SH-SY5Y (cell line): ENCODE results near the gene KLRC3.
"Not testable (repeated sequence)": the region's sequence is repeated elsewhere in the genome, so short reads cannot be mapped to it uniquely, and the experiment has no call there.

Experiments
- GATA2 ChIP-seq: IDR thresholded peaks from 2 replicates; pipeline ENCODE4 v1.6.1; 2011; ENCODE audit warnings: mild to moderate bottlenecking, low read depth, low read length
- GATA3 ChIP-seq: IDR thresholded peaks from 2 replicates; pipeline ENCODE4 v1.6.1; 2011; ENCODE audit warnings: low read depth, mild to moderate bottlenecking, low read length, moderate library complexity

KLRC3 gene

DNA sequence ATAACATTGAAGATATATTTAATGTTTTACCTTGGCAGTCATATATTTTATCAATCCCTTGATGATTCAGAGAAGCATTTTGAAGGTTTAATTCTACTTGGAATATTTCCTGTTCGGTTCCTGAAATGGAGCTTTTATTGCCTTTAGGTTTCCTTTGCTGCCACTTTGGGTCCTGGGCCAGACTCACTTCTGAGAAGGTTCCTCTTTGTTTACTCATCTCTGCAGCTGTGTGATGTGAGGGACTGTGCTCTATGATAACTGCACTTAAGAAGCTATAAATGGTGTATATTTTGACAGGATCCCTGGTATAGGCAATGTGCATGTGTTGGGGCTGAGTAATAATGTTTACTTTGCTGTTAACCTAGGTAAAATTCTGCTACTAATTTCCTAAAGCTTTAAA lies at the start of gene KLRC3:
Gene KLRC3 (minus strand): TSS at position 262 of the 400 bp plus-strand sequence. CDS start 45 bp downstream, at position 217.
- TF ChIP-seq GATA3, GATA2: not testable (repeated sequence)

DNA sequence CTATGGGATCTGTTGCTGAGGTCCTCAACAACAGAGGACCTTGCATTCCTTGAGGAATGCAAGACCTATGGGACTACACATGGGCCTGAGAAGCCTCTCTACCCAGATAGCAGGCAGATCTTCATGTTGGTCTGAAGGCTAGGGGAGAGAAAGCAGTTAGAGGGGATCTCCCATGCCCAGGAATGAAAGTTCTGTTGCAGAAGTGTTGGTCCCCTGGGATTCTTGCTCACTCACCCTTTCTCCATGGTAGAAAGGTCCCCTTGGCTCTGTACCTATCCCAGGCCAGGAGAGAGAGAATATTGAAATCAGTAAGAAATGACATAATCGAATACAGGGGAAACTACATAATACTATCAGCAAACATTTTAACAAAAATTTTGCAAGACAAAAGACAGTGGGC lies 49.3 kb upstream of the KLRC3 start:
- no peak for TF ChIP-seq GATA3
- no peak for TF ChIP-seq GATA2

DNA sequence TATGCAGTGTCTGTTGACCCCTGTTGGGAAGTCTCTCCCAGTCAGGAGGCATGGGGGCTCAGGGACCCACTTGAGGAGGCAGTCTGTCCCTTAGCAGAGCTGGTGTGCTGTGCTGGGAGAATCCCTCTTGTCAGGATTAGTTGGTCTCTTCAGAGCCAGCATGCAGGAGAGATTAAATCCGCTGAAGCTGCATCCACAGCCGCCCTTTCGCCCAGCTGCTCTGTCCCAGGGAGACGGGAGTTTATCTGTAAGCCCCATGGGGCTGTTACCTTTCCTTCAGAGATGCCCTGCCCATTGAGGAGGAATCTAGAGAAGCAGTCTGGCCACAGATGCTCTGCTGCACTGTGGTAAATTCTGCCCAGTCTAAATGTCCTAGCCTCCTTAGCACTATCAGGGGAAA lies 45.9 kb upstream of the KLRC3 start:
- TF ChIP-seq GATA2, result no peak
- no peak for TF ChIP-seq GATA3

DNA sequence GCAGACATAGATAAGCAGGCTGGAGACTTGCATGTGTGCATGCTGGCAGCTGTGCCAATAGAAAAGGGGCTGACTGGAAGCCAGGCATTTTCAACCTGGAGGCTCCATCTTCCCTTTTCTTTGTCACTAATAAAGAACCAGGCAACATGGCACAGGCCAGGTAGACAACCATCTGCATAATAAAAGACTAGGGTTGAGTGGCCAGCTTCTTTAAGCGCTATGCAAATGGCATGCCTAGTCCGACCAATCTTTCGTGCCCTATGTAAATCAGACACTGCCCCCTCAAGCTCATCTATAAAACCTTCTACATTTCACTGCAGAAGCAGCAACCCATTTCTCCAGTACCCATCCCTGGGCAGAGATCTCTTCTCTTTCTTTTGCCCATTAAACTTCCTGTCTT lies 37.4 kb upstream of the KLRC3 start:
- TF ChIP-seq GATA3 (no peak), GATA2 (no peak)

DNA sequence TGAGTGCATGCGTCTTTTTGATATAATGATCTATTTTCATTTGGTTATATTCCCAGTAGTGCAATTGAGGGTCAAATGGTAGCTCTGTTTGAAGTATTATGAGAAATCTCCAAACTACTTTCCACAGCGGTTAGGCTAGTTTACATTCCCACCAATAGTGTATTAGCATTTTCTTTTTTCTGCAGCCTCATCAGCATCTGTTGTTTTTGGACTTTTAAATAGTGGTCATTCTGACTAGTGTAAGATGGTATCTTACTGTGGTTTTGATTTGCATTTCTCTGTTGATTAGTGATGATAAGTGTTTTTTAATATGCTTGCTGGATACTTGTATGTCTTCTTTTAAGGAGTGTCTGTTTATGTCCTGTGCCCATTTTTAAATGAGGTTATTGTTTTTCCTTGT lies 36.5 kb upstream of the KLRC3 start:
- TF ChIP-seq GATA2 (no peak), GATA3 (no peak)

DNA sequence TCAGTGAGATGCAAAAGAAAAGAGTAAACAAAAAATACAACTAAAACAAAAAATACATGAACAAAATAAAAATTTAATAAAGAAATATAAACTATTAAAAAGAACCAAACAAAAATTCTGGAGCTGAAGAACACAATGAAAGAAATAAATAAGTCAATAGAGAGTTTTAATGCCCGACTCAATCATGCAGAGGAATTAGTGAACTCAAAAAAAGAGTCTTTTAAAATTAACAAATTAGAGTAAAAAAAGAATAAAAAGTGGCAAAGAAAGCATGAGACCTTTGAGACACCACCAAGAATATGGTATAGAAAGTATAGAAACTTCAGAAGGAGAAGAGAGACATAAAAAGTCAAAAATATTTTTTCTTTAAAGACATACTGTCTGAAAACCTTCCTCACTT lies 35.4 kb upstream of the KLRC3 start:
- TF ChIP-seq GATA3 (no peak), GATA2 (no peak)

DNA sequence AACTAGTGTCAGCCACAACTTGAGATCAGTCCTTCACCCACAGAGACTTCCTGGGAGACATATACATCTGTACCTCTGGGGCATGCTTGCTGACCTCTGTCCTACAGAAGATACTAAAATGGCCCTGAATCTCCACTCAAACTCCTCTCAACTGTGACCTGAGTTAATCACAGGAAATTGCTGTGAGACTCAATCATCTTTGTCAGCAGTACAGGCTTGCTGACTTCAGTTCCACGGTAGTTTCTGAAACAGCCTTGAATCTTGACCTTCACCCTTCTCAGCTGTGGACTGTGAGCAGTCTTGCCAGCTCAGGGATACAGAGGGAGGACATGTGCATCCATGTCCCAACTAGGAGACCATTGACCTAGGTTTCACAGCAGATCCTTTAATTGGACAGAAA lies 34.1 kb upstream of the KLRC3 start:
- TF ChIP-seq GATA3, result no peak
- TF ChIP-seq GATA2, result no peak

DNA sequence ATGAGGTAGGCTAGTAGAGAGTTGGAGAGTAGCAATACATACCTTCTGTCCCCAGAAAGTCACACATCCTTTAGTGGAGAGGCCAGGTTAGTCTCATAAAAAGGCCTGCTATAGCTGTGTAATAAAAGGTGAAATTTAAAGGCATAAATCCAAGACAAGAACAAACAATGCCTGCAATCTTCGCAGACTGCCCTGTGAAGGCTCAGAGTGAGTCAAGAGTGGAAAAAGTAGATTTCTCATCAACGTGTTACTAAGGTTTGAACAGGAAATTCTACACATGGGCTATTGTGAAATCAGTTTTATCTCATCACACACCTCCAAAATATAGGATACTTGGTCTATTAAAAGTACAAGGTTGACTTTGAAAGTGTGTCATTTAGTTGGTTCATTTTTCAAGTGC lies 32.8 kb upstream of the KLRC3 start, which contains the start of gene KLRC1:
Gene KLRC1 (minus strand): TSS at position 222 of the 400 bp plus-strand sequence. CDS start 2,221 bp downstream, outside the sequence.
- TF ChIP-seq GATA3 (no peak), GATA2 (no peak)

DNA sequence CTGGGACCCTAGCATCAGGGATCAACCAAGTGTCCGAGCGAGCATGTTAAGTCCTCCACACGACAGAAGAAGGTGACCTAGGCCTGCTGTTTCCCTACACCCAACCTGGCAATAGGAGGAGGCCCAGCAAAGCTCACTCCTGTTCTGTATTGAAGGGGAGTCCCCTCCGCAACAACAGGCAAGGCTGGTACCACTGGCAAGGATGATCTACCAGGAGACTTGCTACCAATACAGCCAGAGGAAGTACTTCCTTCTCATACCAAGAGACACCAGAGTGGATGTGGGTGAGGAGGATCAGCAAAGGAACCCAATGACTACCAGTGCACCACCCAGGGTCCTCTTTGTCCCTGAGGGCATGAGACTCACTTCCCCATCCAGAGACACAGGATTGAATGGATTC lies 27.8 kb upstream of the KLRC3 start:
- TF ChIP-seq GATA2 (no peak), GATA3 (no peak)

DNA sequence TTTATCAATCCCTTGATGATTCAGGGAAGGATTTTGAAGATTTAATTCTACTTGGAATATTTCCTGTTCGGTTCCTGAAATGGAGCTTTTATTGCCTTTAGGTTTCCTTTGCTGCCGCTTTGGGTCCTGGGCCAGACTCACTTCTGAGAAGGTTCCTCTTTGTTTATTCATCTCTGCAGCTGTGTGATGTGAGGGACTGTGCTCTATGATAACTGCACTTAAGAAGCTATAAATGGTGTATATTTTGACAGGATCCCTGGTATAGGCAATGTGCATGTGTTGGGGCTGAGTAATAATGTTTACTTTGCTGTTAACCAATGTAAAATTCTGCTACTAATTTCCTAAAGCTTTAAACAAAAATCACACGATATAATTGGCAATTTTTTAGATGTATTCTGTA lies 15.4 kb upstream of the KLRC3 start, which contains the start of gene KLRC2:
Gene KLRC2 (minus strand): TSS at position 195 of the 400 bp plus-strand sequence. CDS start 24 bp downstream, at position 171.
- TF ChIP-seq GATA3, GATA2: not testable (repeated sequence)

DNA sequence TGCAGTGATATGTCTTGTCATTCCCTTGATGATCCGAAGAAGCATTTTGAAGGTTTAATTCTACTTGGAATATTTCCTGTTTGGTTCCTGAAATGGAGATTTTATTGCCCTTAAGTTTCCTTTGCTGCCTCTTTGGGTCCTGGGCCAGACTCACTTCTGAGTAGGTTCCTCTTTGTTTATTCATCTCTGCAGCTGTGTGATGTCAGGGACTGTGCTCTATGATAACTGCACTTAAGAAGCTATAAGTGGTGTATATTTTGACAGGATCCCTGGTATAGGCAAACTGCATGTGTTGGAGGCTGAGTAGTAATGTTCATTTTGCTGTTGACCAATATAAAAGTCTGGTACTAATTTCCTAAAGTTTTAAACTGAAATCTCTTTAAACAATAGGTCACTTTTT lies 11.0 kb downstream of the KLRC3 start, which contains the start of gene KLRC4:
Gene KLRC4 (minus strand): TSS at position 366 of the 400 bp plus-strand sequence. CDS start 182 bp downstream, at position 184.
- no peak for TF ChIP-seq GATA3
- TF ChIP-seq GATA2, result no peak

DNA sequence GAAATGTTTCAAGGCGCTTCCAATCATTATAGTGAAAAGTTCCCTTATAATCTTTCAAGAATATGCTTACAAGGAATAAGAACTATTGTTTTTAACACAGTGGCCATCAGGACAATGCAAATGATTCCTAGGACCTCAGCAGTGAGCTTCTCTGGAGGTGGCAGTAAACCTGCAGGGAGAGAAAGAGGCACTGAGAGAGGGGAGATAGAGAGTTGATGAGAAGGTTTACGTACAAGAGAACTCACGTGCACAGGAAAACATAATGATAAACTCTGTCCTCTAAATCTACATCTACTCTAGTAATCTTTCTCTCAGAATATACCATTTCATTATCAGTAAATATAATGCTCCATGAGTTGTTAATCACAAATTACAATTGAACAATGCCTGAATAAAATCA lies 11.6 kb downstream of the KLRC3 start:
- TF ChIP-seq GATA3 (no peak), GATA2 (no peak)

DNA sequence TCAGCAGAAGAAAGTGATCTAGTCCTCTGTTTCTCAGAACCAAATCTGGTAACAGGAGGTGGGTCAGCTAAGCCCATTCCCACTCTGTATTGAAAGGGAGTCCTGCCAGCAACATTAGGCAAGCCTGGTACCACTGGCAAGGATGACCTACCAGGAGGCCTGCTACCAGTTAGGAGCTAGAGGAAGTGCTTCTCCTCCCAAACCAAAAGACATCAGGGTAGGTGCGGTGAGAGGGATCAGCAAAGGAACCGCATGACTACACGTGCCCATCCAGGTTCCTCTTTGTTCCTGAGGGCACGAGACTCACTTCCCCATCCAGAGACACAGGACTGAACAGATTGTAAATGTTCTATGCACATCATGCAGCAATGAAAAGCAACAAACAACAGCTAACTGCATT lies 13.7 kb downstream of the KLRC3 start:
- TF ChIP-seq GATA3 (no peak), GATA2 (no peak)

DNA sequence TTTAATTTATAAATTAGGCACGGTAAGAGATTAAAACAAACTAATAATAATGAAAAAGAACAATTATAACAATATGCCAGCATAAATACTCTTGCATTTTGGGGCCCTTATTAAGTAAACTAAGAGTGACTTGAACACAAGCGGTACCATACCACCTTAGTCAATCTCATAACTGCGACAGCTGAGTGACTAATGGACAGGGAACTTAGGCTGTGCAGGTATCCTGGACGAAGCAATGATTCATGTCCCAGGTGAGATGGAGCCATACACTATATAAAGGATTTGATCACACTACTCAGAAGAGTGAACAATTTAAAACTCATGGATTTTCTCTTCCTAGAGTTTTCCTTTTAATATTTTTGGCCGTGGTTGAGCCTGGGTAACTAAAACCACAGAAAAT lies 15.1 kb downstream of the KLRC3 start:
- TF ChIP-seq GATA3 (no peak), GATA2 (no peak)

DNA sequence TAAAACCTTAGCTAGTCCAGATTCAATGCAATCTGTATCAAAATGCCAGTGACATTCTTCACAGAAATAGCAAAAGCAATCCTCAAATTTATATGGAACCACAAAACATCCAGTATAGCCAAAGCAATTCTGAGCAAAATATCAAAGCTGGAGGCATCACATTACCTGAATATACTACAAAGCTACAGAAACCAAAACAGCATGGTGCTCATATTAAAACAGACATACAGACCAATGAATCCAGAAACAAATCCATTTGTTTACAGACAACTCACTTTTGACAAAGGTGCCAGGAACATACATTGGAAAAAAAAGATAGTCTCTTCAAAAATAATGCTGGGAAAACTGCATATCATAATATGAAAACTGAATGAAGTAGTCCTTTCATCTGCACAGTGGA lies 15.6 kb downstream of the KLRC3 start:
- no peak for TF ChIP-seq GATA3
- no peak for TF ChIP-seq GATA2

DNA sequence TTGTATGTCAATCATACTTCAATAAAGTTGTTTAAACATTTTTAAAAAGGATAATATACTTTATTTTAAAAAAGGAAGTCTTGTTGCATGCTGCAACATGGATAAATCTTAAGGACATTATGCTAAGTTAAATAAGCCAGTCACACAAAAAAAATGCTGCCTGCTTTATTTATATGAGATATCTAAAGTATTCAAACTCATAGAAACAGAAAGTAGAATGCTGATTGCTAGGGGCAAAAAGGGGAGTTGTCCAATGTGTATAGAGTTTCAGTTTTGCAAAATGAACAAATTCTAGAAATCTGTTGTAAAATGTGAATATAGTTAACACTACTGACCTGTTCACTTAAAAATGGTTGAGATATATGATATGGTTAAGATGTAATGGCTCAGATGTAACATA lies 19.6 kb downstream of the KLRC3 start:
- TF ChIP-seq GATA3 (no peak), GATA2 (no peak)

DNA sequence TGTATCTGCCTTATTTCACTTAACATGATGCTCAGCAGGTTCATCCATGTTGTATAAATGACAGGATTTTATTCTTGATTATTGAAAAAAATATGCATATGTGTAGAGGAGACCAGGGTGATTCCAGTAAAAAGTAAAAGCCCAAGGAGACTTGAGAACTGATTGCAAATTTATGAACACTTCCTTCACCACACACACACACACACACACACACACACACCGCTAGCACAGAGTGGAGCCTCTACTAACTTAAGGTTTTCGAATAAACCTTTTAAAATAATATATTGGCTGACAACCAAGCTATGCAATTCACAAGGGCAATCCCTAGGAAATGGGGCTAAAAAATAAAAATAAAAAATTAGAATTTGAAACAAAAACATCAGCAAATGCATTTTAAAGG lies 22.2 kb downstream of the KLRC3 start:
- TF ChIP-seq GATA3, result no peak
- TF ChIP-seq GATA2, result no peak
